Measurements from ENCODE around the gene DNAH11.
"Not testable (repeated sequence)": the region's sequence is repeated elsewhere in the genome, so short reads cannot be mapped to it uniquely, and the experiment has no call there.

GRCh38 chr7:21533646-21534045 lies 9.2 kb upstream of the DNAH11 start:
- not testable (repeated sequence) for TF ChIP-seq CTCF (conservative IDR thresholded peaks at IDR 0.05; ENCODE audit: low read depth, low read length); POLR2A (IDR thresholded peaks at IDR 0.05; ENCODE audit: low read depth, low read length); BHLHE40 (IDR thresholded peaks at IDR 0.05; ENCODE audit: low read depth, low read length); RAD21 (IDR thresholded peaks at IDR 0.05; ENCODE audit: low read length); SMC3 (IDR thresholded peaks at IDR 0.05; ENCODE audit: low read depth, low read length); CHD1 (IDR thresholded peaks at IDR 0.05; ENCODE audit: low read depth, low read length); MAZ (IDR thresholded peaks at IDR 0.05; ENCODE audit: borderline replicate concordance, low read depth, low read length); NFE2L2 (IDR thresholded peaks at IDR 0.05; ENCODE audit: low read depth, low read length); RCOR1 (IDR thresholded peaks at IDR 0.05; ENCODE audit: insufficient replicate concordance, low read length)
- TF ChIP-seq, protein P1, sequence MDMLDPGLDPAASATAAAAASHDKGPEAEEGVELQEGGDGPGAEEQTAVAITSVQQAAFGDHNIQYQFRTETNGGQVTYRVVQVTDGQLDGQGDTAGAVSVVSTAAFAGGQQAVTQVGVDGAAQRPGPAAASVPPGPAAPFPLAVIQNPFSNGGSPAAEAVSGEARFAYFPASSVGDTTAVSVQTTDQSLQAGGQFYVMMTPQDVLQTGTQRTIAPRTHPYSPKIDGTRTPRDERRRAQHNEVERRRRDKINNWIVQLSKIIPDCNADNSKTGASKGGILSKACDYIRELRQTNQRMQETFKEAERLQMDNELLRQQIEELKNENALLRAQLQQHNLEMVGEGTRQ (IDR thresholded peaks at IDR 0.05; ENCODE audit: low read depth, low read length): not testable (repeated sequence)
- TF ChIP-seq, protein P2, sequence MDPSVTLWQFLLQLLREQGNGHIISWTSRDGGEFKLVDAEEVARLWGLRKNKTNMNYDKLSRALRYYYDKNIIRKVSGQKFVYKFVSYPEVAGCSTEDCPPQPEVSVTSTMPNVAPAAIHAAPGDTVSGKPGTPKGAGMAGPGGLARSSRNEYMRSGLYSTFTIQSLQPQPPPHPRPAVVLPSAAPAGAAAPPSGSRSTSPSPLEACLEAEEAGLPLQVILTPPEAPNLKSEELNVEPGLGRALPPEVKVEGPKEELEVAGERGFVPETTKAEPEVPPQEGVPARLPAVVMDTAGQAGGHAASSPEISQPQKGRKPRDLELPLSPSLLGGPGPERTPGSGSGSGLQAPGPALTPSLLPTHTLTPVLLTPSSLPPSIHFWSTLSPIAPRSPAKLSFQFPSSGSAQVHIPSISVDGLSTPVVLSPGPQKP (IDR thresholded peaks at IDR 0.05; ENCODE audit: borderline replicate concordance, low read depth, low read length): not testable (repeated sequence)

All from IMR-90 (cell line).